Prostate gland (tissue), 2 donors: ENCODE results near the gene KLHL40.

ENCODE experiments used
- POLR2A ChIP-seq: fragments of 450-650 bp; IDR thresholded peaks from one replicate; pipeline ENCODE4 v1.6.1; 2016; ENCODE audit warnings: antibody characterized with exemption, mild to moderate bottlenecking
- TF ChIP-seq, protein P1 (sequence below), 4 experiments: fragments of 200-600 bp in 2 of 4; fragments of 450-650 bp in 2 of 4; sonication (generic) in 2 of 4; IDR thresholded peaks; 1 replicate in 3 of 4; 2 replicates in 1 of 4; pipeline ENCODE4 v1.5.1; 2016 to 2019; ENCODE audit warnings: antibody characterized with exemption in 4 of 4, mild to moderate bottlenecking in 2 of 4, moderate library complexity in 2 of 4

DNA sequence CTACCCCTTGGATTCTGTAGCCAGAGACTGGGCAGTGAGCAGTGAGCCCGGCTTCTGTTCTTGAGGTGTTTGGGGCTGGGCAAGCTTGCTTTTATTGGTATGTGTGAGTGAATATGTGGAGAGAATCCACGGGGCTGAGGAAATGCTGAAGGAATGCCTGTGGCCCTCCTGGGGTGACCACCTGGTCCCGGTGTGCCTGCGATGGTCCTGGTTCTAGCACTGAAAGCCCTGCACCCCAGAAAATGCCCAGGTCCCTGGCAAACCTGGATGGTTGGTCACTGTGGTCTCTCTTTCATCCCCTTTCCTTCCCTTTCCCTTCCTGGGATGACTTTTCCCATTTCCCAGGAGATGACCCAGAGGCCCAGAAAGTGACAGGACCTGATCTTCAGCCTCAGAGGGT lies 27.7 kb upstream of the KLHL40 start:
- TF ChIP-seq POLR2A = no peak
- TF ChIP-seq, protein P1, sequence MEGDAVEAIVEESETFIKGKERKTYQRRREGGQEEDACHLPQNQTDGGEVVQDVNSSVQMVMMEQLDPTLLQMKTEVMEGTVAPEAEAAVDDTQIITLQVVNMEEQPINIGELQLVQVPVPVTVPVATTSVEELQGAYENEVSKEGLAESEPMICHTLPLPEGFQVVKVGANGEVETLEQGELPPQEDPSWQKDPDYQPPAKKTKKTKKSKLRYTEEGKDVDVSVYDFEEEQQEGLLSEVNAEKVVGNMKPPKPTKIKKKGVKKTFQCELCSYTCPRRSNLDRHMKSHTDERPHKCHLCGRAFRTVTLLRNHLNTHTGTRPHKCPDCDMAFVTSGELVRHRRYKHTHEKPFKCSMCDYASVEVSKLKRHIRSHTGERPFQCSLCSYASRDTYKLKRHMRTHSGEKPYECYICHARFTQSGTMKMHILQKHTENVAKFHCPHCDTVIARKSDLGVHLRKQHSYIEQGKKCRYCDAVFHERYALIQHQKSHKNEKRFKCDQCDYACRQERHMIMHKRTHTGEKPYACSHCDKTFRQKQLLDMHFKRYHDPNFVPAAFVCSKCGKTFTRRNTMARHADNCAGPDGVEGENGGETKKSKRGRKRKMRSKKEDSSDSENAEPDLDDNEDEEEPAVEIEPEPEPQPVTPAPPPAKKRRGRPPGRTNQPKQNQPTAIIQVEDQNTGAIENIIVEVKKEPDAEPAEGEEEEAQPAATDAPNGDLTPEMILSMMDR (IDR thresholded peaks at IDR 0.05) = no peak
